ENCODE data around the gene GDAP1L1. TPM values are rescaled to one million over a fixed set of nuclear protein-coding genes. Genes with fewer than 3 reads are reported as not detected.

GDAP1L1 gene
- total RNA-seq, 4 donors from 2014 or later: 0.23 to 0.83 TPM; not detected in 2

GRCh38 chr20:44282192-44282591 lies 35.1 kb downstream of the GDAP1L1 start:
- no peak overlapping the region for H3K4me3 ChIP-seq
- no peaks in the 10 kb centered on the region for H3K9me3 ChIP-seq
- no peaks in the 10 kb centered on the region for H3K36me3 ChIP-seq
- 92% methylated on average over 3 of the region's 3 CpGs for WGBS
- H3K27me3 ChIP-seq: no peaks in the 10 kb centered on the region
- intact Hi-C loops (cut with DNase I): no loop called here
- H3K27ac ChIP-seq (replicated peaks in 1 of 4): no peak overlapping the region
- no peak for TF ChIP-seq EP300 (IDR thresholded peaks at IDR 0.05)
- TF ChIP-seq, protein P1, sequence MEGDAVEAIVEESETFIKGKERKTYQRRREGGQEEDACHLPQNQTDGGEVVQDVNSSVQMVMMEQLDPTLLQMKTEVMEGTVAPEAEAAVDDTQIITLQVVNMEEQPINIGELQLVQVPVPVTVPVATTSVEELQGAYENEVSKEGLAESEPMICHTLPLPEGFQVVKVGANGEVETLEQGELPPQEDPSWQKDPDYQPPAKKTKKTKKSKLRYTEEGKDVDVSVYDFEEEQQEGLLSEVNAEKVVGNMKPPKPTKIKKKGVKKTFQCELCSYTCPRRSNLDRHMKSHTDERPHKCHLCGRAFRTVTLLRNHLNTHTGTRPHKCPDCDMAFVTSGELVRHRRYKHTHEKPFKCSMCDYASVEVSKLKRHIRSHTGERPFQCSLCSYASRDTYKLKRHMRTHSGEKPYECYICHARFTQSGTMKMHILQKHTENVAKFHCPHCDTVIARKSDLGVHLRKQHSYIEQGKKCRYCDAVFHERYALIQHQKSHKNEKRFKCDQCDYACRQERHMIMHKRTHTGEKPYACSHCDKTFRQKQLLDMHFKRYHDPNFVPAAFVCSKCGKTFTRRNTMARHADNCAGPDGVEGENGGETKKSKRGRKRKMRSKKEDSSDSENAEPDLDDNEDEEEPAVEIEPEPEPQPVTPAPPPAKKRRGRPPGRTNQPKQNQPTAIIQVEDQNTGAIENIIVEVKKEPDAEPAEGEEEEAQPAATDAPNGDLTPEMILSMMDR (IDR thresholded peaks at IDR 0.05): no peak
- TF ChIP-seq POLR2A (IDR thresholded peaks at IDR 0.05; ENCODE audit: low read depth): no peak
- no peak for DNase-seq (ENCODE audit: extremely low spot score)
- H3K4me1 ChIP-seq: peaks cover 0 to 1% (median 0%) of the 10 kb centered on the region in 4 donors

DNA sequence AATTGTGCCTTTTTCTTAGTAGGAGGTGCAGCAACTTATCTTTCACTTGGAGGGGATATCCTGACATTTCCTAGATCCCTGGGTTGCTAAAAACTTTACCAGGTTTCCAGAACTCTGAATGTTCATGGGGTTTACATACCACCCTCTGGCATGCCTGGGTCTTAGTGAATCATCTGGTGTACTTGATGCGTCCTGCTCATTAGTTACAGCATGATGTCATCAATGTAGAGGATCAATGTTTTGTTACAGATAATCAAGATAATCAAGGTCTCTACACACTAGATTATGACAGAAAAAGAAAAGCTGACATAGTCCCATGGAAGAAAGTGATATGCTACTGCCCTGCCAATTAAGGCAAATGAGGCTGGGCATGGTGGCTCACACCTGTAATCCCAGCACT lies 36.9 kb downstream of the GDAP1L1 start:
- WGBS: 95% methylated on average over 1 of the region's 1 CpG

DNA sequence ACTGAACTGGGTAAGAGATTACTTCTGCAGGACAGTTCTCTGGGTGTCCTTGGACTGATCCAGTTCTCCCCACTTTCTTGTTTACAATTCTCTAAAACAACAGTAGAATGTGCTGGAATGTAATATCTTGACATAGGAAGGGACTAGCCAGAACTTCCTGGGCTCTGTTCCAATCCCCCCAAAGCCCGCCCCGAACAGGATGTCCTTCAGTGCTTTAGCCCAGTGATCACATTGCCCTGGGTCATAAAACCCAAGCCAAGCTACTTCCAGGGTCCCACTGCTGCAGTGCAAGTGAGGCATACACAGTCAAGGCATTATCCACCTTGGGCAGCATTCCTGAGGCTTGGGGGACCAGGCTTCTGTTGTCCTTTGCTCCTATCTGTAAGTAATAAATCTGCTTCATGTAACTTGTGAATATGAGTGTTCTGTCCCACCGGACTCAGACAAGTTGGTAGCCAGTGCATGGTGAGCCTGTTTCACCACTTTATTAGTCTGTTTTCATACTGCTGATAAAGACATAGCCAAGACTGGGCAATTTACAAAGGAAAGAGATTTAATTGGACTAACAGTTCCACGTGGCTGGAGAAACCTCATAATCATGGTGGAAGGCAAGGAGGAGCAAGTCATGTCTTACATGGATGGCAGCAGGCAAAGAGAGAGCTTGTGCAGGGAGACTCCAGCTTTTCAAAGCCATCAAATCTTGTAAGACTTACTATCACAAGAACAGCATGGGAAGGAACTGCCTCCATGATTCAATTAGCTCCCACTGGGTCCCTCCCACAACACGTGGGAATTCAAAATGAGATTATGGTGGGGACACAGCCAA lies 40.4 kb downstream of the GDAP1L1 start:
- H3K9me3 ChIP-seq: no peaks in the 10 kb centered on the region
- H3K4me3 ChIP-seq: no peak overlapping the region
- peaks cover 0 to 8% (median 2%) of the 10 kb centered on the region in 4 donors for H3K36me3 ChIP-seq
- H3K4me1 ChIP-seq: peaks cover 0 to 13% (median 0%) of the 10 kb centered on the region in 4 donors
- no peaks in the 10 kb centered on the region for H3K27me3 ChIP-seq
- intact Hi-C loops (cut with DNase I): no loop called here
- H3K27ac ChIP-seq (replicated peaks in 1 of 4): no peak overlapping the region
- DNase-seq (ENCODE audit: extremely low spot score): no peak
- no peak for TF ChIP-seq EP300 (IDR thresholded peaks at IDR 0.05)
- TF ChIP-seq, protein P1 (IDR thresholded peaks at IDR 0.05): no peak
- no peak for TF ChIP-seq POLR2AphosphoS5 (IDR thresholded peaks at IDR 0.05)
- no peak for TF ChIP-seq POLR2A (IDR thresholded peaks at IDR 0.05; ENCODE audit: low read depth)
- WGBS: 78% methylated on average over 5 of the region's 5 CpGs

More for the DNA sequence above, 36.9 kb downstream of the GDAP1L1 start:
- intact Hi-C loops (cut with DNase I): no loop called here
- H3K36me3 ChIP-seq: no peaks in the 10 kb centered on the region
- no peaks in the 10 kb centered on the region for H3K27me3 ChIP-seq
- peaks cover 0 to 13% (median 0%) of the 10 kb centered on the region in 4 donors for H3K4me1 ChIP-seq
- H3K9me3 ChIP-seq: no peaks in the 10 kb centered on the region
- TF ChIP-seq POLR2A (IDR thresholded peaks at IDR 0.05; ENCODE audit: low read depth) (no peak), POLR2AphosphoS5 (IDR thresholded peaks at IDR 0.05) (no peak), EP300 (IDR thresholded peaks at IDR 0.05) (no peak)
- TF ChIP-seq, protein P1 (IDR thresholded peaks at IDR 0.05): no peak
- no peak for DNase-seq (ENCODE audit: extremely low spot score)
- no peak overlapping the region for H3K27ac ChIP-seq (replicated peaks in 1 of 4)
- H3K4me3 ChIP-seq: no peak overlapping the region

DNA sequence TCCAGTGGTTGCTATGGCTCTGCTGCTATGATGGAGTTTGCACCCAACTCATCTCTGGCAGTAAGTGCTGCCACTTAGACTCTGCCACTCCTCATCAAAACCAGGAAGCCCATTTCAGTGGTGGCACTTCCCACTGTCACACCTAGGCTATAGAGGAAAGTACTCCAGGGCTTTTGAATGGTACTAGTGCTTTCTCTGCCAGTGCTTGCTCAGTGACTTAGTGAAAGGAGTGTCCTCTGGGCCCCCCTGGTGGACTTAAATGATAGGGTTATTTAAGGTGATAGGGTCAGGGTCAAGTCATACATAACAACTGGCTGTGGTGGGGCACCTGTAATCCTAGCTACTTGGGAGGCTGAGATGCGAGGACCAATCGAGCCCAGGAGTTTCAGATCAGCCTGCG lies 41.1 kb downstream of the GDAP1L1 start:
- WGBS: 95% methylated on average over 3 of the region's 3 CpGs
- intact Hi-C loops (cut with DNase I): no loop called here

More for the DNA sequence above, 41.1 kb downstream of the GDAP1L1 start:
- no peaks in the 10 kb centered on the region for H3K27me3 ChIP-seq
- no peak overlapping the region for H3K4me3 ChIP-seq
- TF ChIP-seq POLR2A (IDR thresholded peaks at IDR 0.05; ENCODE audit: low read depth): no peak
- TF ChIP-seq, protein P1 (IDR thresholded peaks at IDR 0.05): no peak
- no peak for TF ChIP-seq EP300 (IDR thresholded peaks at IDR 0.05)
- TF ChIP-seq POLR2AphosphoS5 (IDR thresholded peaks at IDR 0.05): no peak
- H3K36me3 ChIP-seq: peaks cover 0 to 8% (median 2%) of the 10 kb centered on the region in 4 donors
- peaks cover 0 to 13% (median 0%) of the 10 kb centered on the region in 4 donors for H3K4me1 ChIP-seq
- no peak for DNase-seq (ENCODE audit: extremely low spot score)
- H3K9me3 ChIP-seq: no peaks in the 10 kb centered on the region
- H3K27ac ChIP-seq (replicated peaks in 1 of 4): no peak overlapping the region
